SJSA1 (cell line): ENCODE data around the gene TRAPPC12. TPM values are rescaled to one million over a fixed set of nuclear protein-coding genes. Genes with fewer than 3 reads are reported as not detected.

Experiments
- DNase-seq, 2 experiments: peaks; one replicate each; pipeline ENCODE4 v3.0.0-alpha.2; 2015 to 2020; ENCODE audit warnings: low spot score in 2 of 2, low read depth in 1 of 2
- H3K27ac ChIP-seq: fragments of 250-450 bp; sonication (Bioruptor Pico); 2 replicates; pipeline ENCODE4 v1.5.1; 2020; ENCODE audit warnings: mild to moderate bottlenecking, moderate library complexity
- H3K27me3 ChIP-seq: fragments of 250-450 bp; sonication (Bioruptor Pico); replicated peaks from 2 replicates; pipeline ENCODE4 v1.5.1; 2020; ENCODE audit warnings: mild to moderate bottlenecking, moderate library complexity
- H3K36me3 ChIP-seq: fragments of 250-450 bp; sonication (Bioruptor Pico); 2 replicates; pipeline ENCODE4 v1.5.1; 2020; ENCODE audit warnings: mild to moderate bottlenecking
- H3K4me1 ChIP-seq: fragments of 250-450 bp; sonication (Bioruptor Pico); replicated peaks from 2 replicates; pipeline ENCODE4 v1.6.1; 2021; ENCODE audit warnings: mild to moderate bottlenecking
- H3K4me3 ChIP-seq: fragments of 250-450 bp; sonication (Bioruptor Pico); 2 replicates; pipeline ENCODE4 v1.5.1; 2020; ENCODE audit warnings: mild to moderate bottlenecking
- H3K9me3 ChIP-seq: fragments of 250-450 bp; sonication (Bioruptor Pico); replicated peaks from 2 replicates; pipeline ENCODE4 v1.5.1; 2020; ENCODE audit warnings: mild to moderate bottlenecking
- total RNA-seq: library from RNA; depleted of rRNA; stranded (reverse); fragments of >200 nt; shearing (Covaris generic); gene quantifications from 2 replicates; pipeline ENCODE4 v1.2.3, GENCODE V29; 2014

Gene TRAPPC12
- total RNA-seq, 1 experiment from 2014 or later: 56.1 TPM

GRCh38 chr2:3424171-3424795 is 44.8 kb downstream of the TRAPPC12 start:
- H3K9me3 ChIP-seq: no peaks in the 10 kb centered on the region

GRCh38 chr2:3426615-3427014 is 47.1 kb downstream of the TRAPPC12 start:
- no peaks in the 10 kb centered on the region for H3K9me3 ChIP-seq
- no peaks in the 10 kb centered on the region for H3K4me1 ChIP-seq
- H3K27ac ChIP-seq: no peak overlapping the region
- H3K27me3 ChIP-seq: no peaks in the 10 kb centered on the region
- no peak for DNase-seq
- peaks cover 77% of the 10 kb centered on the region for H3K36me3 ChIP-seq
- H3K4me3 ChIP-seq: no peak overlapping the region

More at GRCh38 chr2:3424171-3424795, 44.8 kb downstream of the TRAPPC12 start:
- DNase-seq: no peak
- Histone ChIP-seq H3K27me3 (no peaks in the 10 kb centered on the region), H3K4me3 (no peak overlapping the region), H3K27ac (no peak overlapping the region), H3K4me1 (no peaks in the 10 kb centered on the region), H3K36me3 (peaks cover 66% of the 10 kb centered on the region)

- Histone ChIP-seq H3K36me3 (peaks cover 83% of the 10 kb centered on the region), H3K4me3 (no peak overlapping the region), H3K4me1 (no peaks in the 10 kb centered on the region), H3K27ac (no peak overlapping the region), H3K9me3 (no peaks in the 10 kb centered on the region), H3K27me3 (no peaks in the 10 kb centered on the region)
- DNase-seq: no peak
These were observed 47.8 kb downstream of the TRAPPC12 start for GRCh38 chr2:3427272-3427671.

DNA sequence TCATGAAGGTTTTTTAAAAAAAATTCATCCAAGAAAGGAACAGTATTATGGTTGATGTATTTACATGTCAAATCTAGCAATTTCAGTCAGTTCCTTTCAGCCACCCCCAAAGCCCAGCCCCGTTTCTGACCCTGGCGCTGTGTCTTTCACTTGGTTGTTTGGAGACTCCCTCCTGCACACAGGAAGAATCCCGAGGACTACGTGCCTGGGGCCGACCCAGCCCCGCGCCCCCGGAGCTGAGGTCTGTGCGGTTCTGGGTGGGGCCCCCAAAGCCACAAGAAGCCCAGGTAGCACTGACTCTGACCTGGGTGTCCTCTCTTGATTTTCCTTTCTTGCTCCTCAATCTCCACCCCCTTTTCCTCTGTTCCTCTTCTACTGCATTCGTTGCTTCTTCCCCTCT is 49.1 kb downstream of the TRAPPC12 start:
- no peaks in the 10 kb centered on the region for H3K27me3 ChIP-seq
- H3K27ac ChIP-seq: no peak overlapping the region
- H3K4me3 ChIP-seq: no peak overlapping the region
- peaks cover 80% of the 10 kb centered on the region for H3K36me3 ChIP-seq
- no peaks in the 10 kb centered on the region for H3K4me1 ChIP-seq
- no peaks in the 10 kb centered on the region for H3K9me3 ChIP-seq
- DNase-seq: no peak

DNA sequence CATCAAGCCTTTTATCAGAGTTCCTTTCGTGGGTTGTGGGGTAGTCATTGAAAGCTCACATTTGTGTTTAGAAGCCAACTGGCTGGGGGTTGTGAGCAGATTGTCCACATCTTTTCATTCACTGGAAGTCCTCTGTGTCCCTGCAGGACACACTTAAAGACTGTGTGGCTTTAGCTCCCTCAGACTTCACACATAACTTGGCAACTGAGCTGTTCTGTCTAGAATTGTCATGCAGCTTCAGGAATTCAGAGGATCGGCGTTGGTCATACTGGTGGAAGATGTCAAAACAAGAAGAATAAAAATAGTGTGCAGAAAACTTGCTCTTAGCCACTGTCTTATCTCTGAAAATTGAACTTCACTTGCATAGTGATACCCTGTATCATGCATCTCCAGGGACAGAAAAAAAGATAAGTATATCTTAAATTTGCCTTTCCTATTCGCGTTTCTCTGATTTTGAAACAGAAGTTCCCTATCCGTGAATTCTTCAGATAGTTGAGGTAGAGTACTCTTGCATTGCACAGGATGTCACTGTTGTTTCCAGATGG is 49.6 kb downstream of the TRAPPC12 start:
- Histone ChIP-seq H3K9me3 (no peaks in the 10 kb centered on the region), H3K27me3 (no peaks in the 10 kb centered on the region), H3K4me3 (no peak overlapping the region), H3K36me3 (peaks cover 76% of the 10 kb centered on the region), H3K4me1 (no peaks in the 10 kb centered on the region), H3K27ac (no peak overlapping the region)
- DNase-seq: no peak

DNA sequence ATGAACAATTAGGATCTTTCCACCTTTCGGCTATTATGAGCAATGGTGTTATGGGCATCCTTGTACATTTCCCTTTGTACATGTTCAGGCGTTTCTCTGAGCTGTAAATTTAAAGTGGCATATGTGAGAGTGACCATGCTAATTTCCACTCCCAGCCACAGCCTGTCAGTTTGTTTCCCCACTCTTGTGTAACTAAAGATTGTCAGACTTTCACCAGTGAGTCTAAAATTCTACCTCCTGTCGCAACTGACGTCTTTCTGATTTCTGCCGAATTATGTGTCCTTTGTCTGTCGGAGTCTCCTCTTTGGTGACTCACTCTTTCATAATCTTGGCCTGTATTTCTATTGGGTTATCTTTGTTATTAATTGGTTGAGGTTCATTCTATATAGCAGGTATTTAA is 50.7 kb downstream of the TRAPPC12 start:
- Histone ChIP-seq H3K9me3 (no peaks in the 10 kb centered on the region), H3K27me3 (no peaks in the 10 kb centered on the region), H3K4me1 (no peaks in the 10 kb centered on the region), H3K36me3 (peaks cover 73% of the 10 kb centered on the region), H3K4me3 (no peak overlapping the region), H3K27ac (no peak overlapping the region)
- DNase-seq: no peak

GRCh38 chr2:3430740-3431490 is 51.4 kb downstream of the TRAPPC12 start:
- H3K4me1 ChIP-seq: no peaks in the 10 kb centered on the region
- H3K27ac ChIP-seq: no peak overlapping the region
- no peaks in the 10 kb centered on the region for H3K9me3 ChIP-seq
- no peaks in the 10 kb centered on the region for H3K27me3 ChIP-seq
- no peak for DNase-seq
- H3K36me3 ChIP-seq: peaks cover 65% of the 10 kb centered on the region
- H3K4me3 ChIP-seq: no peak overlapping the region

DNA sequence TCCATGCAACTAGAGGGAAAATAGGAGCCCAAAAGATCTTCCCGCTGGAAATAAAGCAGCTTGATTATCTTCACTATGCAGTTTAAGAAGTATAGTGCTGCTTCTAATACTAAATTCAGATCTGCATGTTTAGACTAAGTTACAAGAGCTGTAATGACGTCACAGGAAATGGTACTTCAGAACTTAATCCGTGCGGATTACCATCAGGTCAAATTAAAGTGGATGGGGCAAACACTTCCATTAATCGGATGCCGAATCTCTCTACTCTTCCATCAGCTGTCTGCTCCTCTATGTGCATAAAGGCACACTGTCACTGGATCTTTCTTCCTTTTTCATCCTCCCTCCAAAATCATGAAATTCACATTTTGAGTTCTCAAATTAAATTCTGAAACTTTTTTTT is 52.6 kb downstream of the TRAPPC12 start:
- peaks cover 54% of the 10 kb centered on the region for H3K36me3 ChIP-seq
- no peaks in the 10 kb centered on the region for H3K4me1 ChIP-seq
- H3K9me3 ChIP-seq: no peaks in the 10 kb centered on the region
- H3K27ac ChIP-seq: no peak overlapping the region
- no peak for DNase-seq
- H3K4me3 ChIP-seq: no peak overlapping the region
- H3K27me3 ChIP-seq: no peaks in the 10 kb centered on the region

GRCh38 chr2:3432693-3433338 is 53.3 kb downstream of the TRAPPC12 start:
- peaks cover 48% of the 10 kb centered on the region for H3K36me3 ChIP-seq
- no peak for DNase-seq
- no peak overlapping the region for H3K27ac ChIP-seq

GRCh38 chr2:3433339-3433699 is 53.8 kb downstream of the TRAPPC12 start:
- no peak for DNase-seq
- no peaks in the 10 kb centered on the region for H3K27me3 ChIP-seq
- H3K36me3 ChIP-seq: peaks cover 43% of the 10 kb centered on the region

More at GRCh38 chr2:3432693-3433338, 53.3 kb downstream of the TRAPPC12 start:
- Histone ChIP-seq H3K4me3 (no peak overlapping the region), H3K9me3 (no peaks in the 10 kb centered on the region), H3K27me3 (no peaks in the 10 kb centered on the region), H3K4me1 (no peaks in the 10 kb centered on the region)

GRCh38 chr2:3433776-3434400 is 54.4 kb downstream of the TRAPPC12 start:
- Histone ChIP-seq H3K4me3 (no peak overlapping the region), H3K9me3 (no peaks in the 10 kb centered on the region), H3K4me1 (no peaks in the 10 kb centered on the region), H3K27me3 (no peaks in the 10 kb centered on the region), H3K36me3 (peaks cover 38% of the 10 kb centered on the region), H3K27ac (no peak overlapping the region)
- no peak for DNase-seq

More at GRCh38 chr2:3433339-3433699, 53.8 kb downstream of the TRAPPC12 start:
- Histone ChIP-seq H3K4me3 (no peak overlapping the region), H3K9me3 (no peaks in the 10 kb centered on the region), H3K4me1 (no peaks in the 10 kb centered on the region), H3K27ac (no peak overlapping the region)

DNA sequence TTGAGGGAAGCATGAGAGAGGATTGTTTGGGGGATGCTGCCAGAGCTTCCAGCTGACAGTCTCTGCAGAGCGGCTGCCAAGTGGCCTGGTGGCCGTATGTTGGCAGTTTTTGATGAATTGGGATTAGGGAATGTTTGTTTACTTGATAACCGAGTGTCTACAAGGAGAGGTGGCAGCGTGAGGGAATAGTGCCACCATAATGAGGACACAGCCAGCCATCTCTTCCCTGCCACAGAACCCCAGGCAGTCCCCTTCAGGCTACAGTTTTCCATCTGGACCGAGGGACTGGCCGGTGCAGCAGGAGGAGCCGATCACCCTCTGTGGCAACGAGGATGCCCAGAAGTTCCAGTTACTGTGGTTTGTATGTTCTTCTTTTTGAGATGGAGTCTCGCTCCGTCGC is 55.2 kb downstream of the TRAPPC12 start:
- H3K27ac ChIP-seq: no peak overlapping the region
- H3K4me3 ChIP-seq: no peak overlapping the region
- no peak for DNase-seq
- H3K4me1 ChIP-seq: no peaks in the 10 kb centered on the region
- H3K9me3 ChIP-seq: no peaks in the 10 kb centered on the region
- no peaks in the 10 kb centered on the region for H3K27me3 ChIP-seq
- peaks cover 32% of the 10 kb centered on the region for H3K36me3 ChIP-seq

DNA sequence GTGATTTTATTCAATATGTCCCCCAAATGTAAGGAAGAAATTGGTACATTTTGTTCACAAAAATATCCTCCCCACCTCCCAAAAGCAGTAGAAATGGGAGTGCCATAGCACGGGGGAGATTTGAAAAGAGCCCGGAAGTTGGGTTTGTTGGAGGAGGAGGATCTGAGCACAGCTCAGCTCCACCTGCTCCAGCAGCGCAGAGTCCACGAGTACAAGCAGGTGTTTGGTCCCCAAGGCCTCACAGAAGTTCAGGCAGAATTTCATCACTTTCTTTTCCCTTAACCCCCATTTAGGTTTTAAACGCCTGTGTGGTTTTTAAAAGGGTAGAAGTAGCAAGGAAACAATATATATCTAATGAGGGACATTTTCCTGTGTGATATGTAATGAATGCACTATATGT is 56.0 kb downstream of the TRAPPC12 start:
- H3K27ac ChIP-seq: no peak overlapping the region
- no peaks in the 10 kb centered on the region for H3K4me1 ChIP-seq
- H3K9me3 ChIP-seq: no peaks in the 10 kb centered on the region
- H3K4me3 ChIP-seq: no peak overlapping the region
- H3K27me3 ChIP-seq: no peaks in the 10 kb centered on the region
- peaks cover 25% of the 10 kb centered on the region for H3K36me3 ChIP-seq
- no peak for DNase-seq
